Central memory CD8-positive, alpha-beta T cell (primary cell): ENCODE data around the gene CAMK1D.

Experiments used
- ATAC-seq: fragments of 150-1000 bp; cut with Tn5 transposase; replicated peaks from 2 replicates; pipeline ENCODE4 v1.10.0; 2022; ENCODE audit warnings: mild to moderate bottlenecking, moderate FRiP score, moderate number of reproducible peaks; ENCODE audit not compliant: poor library complexity, severe bottlenecking; ENCODE audit errors: extremely low read depth
- DNase-seq, 2 donors: peaks; one replicate each; pipeline ENCODE4 v3.0.0; 2021; ENCODE audit warnings: low spot score in 2 of 2
- H3K27ac Mint-ChIP-seq: one replicate; pipeline ENCODE4 v1.8.0; 2022; ENCODE audit warnings: low read depth, mild to moderate bottlenecking, moderate library complexity, mixed read lengths
- H3K27me3 Mint-ChIP-seq: one replicate; pipeline ENCODE4 v1.8.0; 2022; ENCODE audit warnings: mixed read lengths
- H3K36me3 Mint-ChIP-seq: one replicate; pipeline ENCODE4 v1.8.0; 2022; ENCODE audit warnings: mild to moderate bottlenecking, moderate library complexity, mixed read lengths; ENCODE audit not compliant: insufficient read depth
- H3K4me1 Mint-ChIP-seq: one replicate; pipeline ENCODE4 v1.8.0; 2022; ENCODE audit warnings: mixed read lengths
- H3K4me3 Mint-ChIP-seq: one replicate; pipeline ENCODE4 v1.8.0; 2022; ENCODE audit warnings: mild to moderate bottlenecking, moderate library complexity, mixed read lengths
- H3K9me3 Mint-ChIP-seq: one replicate; pipeline ENCODE4 v1.8.0; 2022; ENCODE audit warnings: mixed read lengths

CAMK1D gene

DNA sequence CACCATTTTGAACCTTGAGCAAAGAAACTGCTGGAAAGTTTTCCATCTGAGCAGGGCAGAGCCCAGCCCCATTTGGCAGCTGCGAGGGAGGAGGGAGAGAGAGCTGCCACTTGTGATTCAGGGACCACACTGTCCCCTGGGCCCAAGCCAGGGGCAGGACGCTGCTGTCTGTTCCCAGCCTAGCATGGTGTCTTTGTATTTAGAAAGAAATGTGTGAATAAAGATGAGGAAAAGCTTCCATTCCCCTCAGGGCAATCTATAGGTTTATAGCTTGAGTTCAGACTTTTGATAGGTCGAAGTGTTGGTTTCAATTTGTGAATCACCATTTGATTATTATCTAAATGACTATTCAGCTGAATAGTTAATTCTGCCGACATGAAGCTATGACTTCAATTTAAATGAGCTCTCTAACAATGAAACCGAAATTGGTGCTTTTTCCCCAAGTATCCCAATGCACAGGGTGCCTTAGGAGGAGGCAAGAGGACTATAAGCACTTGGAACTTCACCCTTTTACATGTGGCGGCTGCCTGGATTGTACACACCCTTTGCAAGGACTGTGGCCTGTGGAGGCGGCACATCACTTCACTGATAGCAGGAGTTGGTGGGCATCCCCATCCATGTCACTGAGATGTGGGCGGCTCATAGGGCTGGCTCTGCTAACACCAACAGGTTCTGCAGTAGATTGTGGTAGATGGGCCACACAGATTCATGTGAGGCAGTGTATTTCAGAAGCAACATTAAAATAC is 428.7 kb downstream of the CAMK1D start:
- no peaks in the 10 kb centered on the region for H3K9me3 Mint-ChIP-seq
- H3K4me1 Mint-ChIP-seq, result peaks cover 12% of the 10 kb centered on the region
- ATAC-seq (no peak), DNase-seq (no peak)
- no peaks in the 10 kb centered on the region for H3K27me3 Mint-ChIP-seq
- peaks cover 2% of the 10 kb centered on the region for H3K36me3 Mint-ChIP-seq
- H3K27ac Mint-ChIP-seq, result no peak overlapping the region
- no peak overlapping the region for H3K4me3 Mint-ChIP-seq

- Mint-ChIP-seq H3K9me3 (no peaks in the 10 kb centered on the region), H3K36me3 (peaks cover 2% of the 10 kb centered on the region), H3K4me3 (no peak overlapping the region), H3K27me3 (no peaks in the 10 kb centered on the region), H3K27ac (peak overlapping the region; percentile 53), H3K4me1 (peaks cover 7% of the 10 kb centered on the region)
- no peak for ATAC-seq
- no peak for DNase-seq
Measured at GRCh38 chr10:12780634-12781601, 431.6 kb downstream of the CAMK1D start.

GRCh38 chr10:12781976-12782375 is 432.6 kb downstream of the CAMK1D start:
- H3K9me3 Mint-ChIP-seq, result no peaks in the 10 kb centered on the region
- no peak for DNase-seq
- no peak for ATAC-seq
- peaks cover 7% of the 10 kb centered on the region for H3K4me1 Mint-ChIP-seq
- H3K36me3 Mint-ChIP-seq, result peaks cover under 1% of the 10 kb centered on the region
- no peaks in the 10 kb centered on the region for H3K27me3 Mint-ChIP-seq
- peak overlapping the region; percentile 53 for H3K27ac Mint-ChIP-seq
- H3K4me3 Mint-ChIP-seq, result no peak overlapping the region

DNA sequence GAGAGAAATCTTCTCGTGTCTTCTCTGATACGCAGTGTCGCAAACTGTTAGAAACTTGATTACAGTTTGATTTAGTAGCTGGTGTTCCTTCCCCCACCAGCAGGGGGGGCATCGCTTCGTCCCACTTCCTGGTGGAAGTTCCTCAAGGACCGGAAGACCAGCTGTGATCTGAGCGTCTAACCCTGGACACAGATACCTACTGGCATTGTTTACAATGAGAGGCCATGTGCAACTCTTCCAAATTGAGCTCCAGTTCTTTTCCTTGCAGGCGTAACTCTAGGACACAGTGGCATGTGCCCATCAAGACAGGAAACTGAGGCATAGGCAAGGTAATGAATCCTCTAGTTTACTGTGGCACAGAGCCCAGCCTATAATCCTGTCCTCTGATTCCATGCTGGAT is 433.2 kb downstream of the CAMK1D start:
- Mint-ChIP-seq H3K4me3 (no peak overlapping the region), H3K27ac (no peak overlapping the region), H3K27me3 (no peaks in the 10 kb centered on the region), H3K4me1 (peaks cover 7% of the 10 kb centered on the region), H3K9me3 (no peaks in the 10 kb centered on the region), H3K36me3 (no peaks in the 10 kb centered on the region)
- DNase-seq (no peak), ATAC-seq (no peak)

DNA sequence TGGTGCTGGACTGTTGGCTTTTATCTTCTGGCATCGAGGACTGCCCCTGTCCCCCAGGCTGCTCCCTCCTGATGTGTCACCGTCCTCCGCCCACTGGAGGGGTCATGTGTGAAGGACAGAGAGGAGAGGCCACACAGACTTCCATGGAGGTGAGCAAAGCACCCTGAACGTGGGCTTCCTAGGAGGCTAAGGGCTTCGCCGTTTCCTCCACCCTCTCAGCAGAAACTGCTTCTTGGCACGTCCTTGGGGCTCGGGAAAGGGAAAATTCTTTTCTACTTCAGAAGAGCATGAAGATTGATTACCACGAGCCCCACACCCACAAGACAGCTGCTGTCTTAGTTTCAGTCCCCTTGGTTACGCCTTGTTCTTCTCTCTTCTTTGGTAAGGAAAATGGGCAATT is 433.9 kb downstream of the CAMK1D start:
- ATAC-seq (no peak), DNase-seq (no peak)
- Mint-ChIP-seq H3K27me3 (no peaks in the 10 kb centered on the region), H3K4me3 (no peak overlapping the region), H3K4me1 (peaks cover 7% of the 10 kb centered on the region), H3K36me3 (no peaks in the 10 kb centered on the region), H3K9me3 (no peaks in the 10 kb centered on the region), H3K27ac (no peak overlapping the region)

DNA sequence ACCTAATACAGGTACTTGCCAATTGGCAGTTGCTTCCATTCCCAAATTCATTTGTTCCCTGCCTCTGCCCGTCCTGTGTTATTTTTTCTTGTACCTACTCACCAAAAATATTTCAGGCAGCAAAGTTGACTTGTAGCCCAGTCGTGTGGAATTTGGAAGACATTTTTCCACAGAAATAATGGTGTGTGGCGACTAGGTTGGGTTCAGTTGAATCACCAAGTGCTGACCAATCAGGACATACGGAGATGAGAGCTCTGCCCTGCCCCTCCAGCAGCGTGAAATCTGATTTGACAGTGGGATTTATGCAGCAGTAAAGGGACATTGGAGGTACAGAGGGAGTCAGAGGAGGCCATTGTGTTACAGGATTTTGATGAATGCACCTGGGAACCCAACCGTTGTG is 435.3 kb downstream of the CAMK1D start:
- Mint-ChIP-seq H3K4me1 (peaks cover 7% of the 10 kb centered on the region), H3K36me3 (no peaks in the 10 kb centered on the region), H3K9me3 (no peaks in the 10 kb centered on the region), H3K4me3 (no peak overlapping the region), H3K27me3 (no peaks in the 10 kb centered on the region), H3K27ac (no peak overlapping the region)
- DNase-seq, result no peak
- ATAC-seq, result no peak

GRCh38 chr10:12785415-12785831 is 436.1 kb downstream of the CAMK1D start:
- H3K4me3 Mint-ChIP-seq, result no peak overlapping the region
- no peaks in the 10 kb centered on the region for H3K27me3 Mint-ChIP-seq

GRCh38 chr10:12787297-12787696 is 437.9 kb downstream of the CAMK1D start:
- peaks cover 4% of the 10 kb centered on the region for H3K4me1 Mint-ChIP-seq
- no peaks in the 10 kb centered on the region for H3K9me3 Mint-ChIP-seq
- ATAC-seq (no peak), DNase-seq (no peak)
- no peak overlapping the region for H3K4me3 Mint-ChIP-seq
- peaks cover 1% of the 10 kb centered on the region for H3K36me3 Mint-ChIP-seq
- H3K27ac Mint-ChIP-seq, result no peak overlapping the region
- H3K27me3 Mint-ChIP-seq, result no peaks in the 10 kb centered on the region

More at GRCh38 chr10:12785415-12785831, 436.1 kb downstream of the CAMK1D start:
- no peaks in the 10 kb centered on the region for H3K36me3 Mint-ChIP-seq
- H3K9me3 Mint-ChIP-seq, result no peaks in the 10 kb centered on the region
- H3K27ac Mint-ChIP-seq, result no peak overlapping the region
- ATAC-seq, result no peak
- H3K4me1 Mint-ChIP-seq, result peaks cover 7% of the 10 kb centered on the region
- DNase-seq, result no peak

DNA sequence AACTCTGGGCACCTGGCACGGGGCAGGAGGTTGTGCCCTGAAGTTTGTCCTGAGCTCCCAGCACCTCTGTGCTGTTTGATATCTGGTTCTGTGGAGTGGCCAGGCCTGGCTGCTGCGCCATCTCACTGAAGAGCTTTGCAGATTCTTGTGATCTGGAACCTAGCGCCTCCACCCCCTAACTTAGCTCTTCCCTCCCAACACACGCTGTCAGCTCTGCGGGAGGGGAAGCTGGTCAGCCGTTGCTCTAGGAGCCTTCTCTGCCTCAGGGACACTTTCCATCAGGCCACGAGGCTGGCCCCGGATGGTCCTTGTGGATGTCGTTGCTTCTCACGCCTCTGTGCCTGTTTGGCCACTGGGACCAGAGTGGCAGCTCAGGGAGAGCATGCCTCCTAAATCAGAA is 438.9 kb downstream of the CAMK1D start:
- H3K4me1 Mint-ChIP-seq, result no peaks in the 10 kb centered on the region
- DNase-seq (no peak), ATAC-seq (no peak)
- no peak overlapping the region for H3K27ac Mint-ChIP-seq
- H3K36me3 Mint-ChIP-seq, result peaks cover 1% of the 10 kb centered on the region
- H3K9me3 Mint-ChIP-seq, result no peaks in the 10 kb centered on the region
- no peaks in the 10 kb centered on the region for H3K27me3 Mint-ChIP-seq
- H3K4me3 Mint-ChIP-seq, result no peak overlapping the region

DNA sequence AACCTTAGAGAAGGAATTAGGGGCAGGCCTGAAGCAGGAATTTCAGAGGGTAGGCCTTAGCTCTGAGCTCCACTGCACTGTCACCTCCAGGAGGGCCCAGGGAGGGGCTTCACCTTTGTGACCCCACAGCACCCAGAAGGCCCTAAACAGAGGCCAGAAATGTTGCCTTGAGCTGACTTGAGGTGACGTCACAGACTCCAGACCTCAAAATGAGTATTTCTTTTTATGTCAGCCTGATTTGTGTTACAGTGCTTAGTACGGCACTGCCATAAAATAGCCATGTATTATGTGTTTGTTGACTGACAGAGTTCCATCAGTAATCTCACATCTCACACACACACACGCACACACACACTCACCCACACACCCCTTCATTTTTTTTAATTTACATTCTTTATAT is 440.9 kb downstream of the CAMK1D start:
- H3K27ac Mint-ChIP-seq, result no peak overlapping the region

DNA sequence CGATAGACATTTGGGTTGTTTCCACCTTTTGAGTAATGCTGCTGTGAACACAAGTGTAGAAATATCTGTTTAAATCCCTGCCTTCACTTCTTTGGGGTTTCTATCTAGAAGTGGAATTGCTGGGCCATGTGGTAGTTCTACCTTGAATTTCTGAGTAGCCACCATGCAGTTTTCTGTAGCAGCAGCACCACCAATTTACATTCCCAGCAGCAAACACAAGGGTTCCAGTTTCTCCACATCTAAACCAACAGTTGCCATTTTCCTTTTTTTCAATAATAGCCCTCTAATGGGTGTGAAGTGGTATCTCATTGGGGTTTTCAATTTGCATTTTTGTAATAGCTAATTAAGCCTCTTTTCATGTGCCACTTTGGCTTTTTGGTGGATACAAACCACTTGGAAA is 442.4 kb downstream of the CAMK1D start:
- H3K4me1 Mint-ChIP-seq, result no peaks in the 10 kb centered on the region
- ATAC-seq (no peak), DNase-seq (no peak)
- H3K4me3 Mint-ChIP-seq, result no peak overlapping the region
- no peaks in the 10 kb centered on the region for H3K27me3 Mint-ChIP-seq
- no peak overlapping the region for H3K27ac Mint-ChIP-seq
- H3K9me3 Mint-ChIP-seq, result no peaks in the 10 kb centered on the region
- H3K36me3 Mint-ChIP-seq, result peaks cover 2% of the 10 kb centered on the region

More for the DNA sequence above, 440.9 kb downstream of the CAMK1D start:
- Mint-ChIP-seq H3K36me3 (peaks cover 1% of the 10 kb centered on the region), H3K4me3 (no peak overlapping the region), H3K4me1 (no peaks in the 10 kb centered on the region), H3K9me3 (no peaks in the 10 kb centered on the region), H3K27me3 (no peaks in the 10 kb centered on the region)
- DNase-seq, result no peak
- ATAC-seq, result no peak

- DNase-seq, result no peak
- peaks cover 2% of the 10 kb centered on the region for H3K36me3 Mint-ChIP-seq
- H3K4me1 Mint-ChIP-seq, result no peaks in the 10 kb centered on the region
- no peak overlapping the region for H3K4me3 Mint-ChIP-seq
- H3K9me3 Mint-ChIP-seq, result no peaks in the 10 kb centered on the region
- no peak overlapping the region for H3K27ac Mint-ChIP-seq
- H3K27me3 Mint-ChIP-seq, result no peaks in the 10 kb centered on the region
- ATAC-seq, result no peak
Measured at GRCh38 chr10:12792889-12793556, 443.7 kb downstream of the CAMK1D start.
